SHP77 (cell line): Measurements from ENCODE around the gene CRNN.

Source experiments
- DNase-seq, 2 experiments: peaks; one replicate each; lab custom pipeline; 2025; lab: John Stamatoyannopoulos, UW

CRNN gene

DNA sequence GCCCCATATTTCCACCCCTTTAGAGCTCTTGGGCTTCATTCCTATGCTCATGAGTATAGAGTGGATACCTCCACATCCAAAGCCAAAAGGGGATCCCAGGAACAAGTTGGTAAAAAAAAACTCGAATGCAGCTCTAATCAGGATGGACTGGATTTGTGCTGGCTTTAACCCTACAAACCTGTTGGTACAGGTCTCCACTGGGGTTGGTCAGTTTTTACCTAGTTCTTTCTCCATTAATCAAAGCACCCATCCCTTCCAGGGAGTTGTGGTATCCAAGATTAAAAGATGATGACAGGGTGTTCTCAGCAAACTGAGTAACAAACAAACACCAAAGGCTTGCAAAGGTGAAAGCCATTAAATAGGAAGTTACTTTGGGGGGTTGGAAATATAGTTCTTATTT, 5.9 kb upstream of the CRNN start:
- no peak for DNase-seq

DNA sequence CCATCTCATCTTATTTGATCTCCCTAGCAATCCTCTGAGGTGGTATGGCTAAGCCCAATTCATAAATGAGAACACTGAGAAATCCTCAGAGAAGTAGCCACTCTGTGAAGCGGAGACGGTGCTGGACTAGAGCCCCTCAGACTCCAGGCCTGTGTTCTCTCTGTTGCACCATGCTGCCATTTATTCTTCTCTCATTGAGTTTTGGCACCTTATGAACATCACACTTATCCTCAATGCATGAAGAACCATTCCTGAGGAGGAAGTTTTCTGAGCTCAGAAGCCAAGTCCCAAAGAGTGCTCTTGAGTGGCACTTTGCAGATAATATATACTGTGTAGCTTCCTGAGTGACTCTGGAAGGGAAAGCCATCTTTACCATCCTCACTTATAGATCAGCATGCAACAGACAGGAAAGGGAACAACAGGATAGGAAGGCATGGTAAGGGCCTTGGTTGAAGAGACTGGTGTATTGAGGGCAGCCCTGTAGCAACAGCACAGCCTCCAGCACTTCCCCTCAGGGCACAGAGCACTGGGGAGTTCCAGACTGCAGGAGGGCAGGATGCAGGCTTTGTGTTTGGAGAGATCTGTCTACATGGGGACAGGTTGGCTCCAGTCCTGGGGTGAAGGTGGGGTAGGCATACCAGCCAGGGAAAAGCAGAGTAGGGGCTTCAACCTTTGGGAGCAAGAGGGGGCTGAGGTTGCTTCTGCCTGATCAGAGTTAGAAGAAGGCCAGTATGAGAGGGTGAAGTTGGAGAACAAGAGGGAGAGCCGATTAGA, 1.6 kb upstream of the CRNN start:
- no peak for DNase-seq

DNA sequence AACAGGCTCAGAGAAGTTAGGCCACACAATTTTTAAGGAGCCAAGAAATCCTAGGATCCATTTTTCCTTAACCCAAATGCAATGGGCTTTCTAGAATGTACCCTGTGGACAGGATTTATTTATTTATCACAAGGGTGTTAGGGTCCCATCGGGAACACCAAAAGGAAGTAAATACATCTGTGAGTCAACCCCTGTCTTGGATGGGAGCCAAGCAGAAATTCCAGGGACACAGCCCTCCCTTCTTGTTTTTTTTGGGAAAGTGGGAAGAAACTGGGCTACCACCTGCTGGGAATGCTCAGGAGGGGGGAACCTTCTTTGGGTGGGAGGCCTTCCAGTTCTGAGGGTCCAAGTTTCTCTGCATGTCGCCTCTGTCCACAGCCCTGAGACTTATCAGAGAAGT, 1.3 kb downstream of the CRNN start:
- no peak for DNase-seq

DNA sequence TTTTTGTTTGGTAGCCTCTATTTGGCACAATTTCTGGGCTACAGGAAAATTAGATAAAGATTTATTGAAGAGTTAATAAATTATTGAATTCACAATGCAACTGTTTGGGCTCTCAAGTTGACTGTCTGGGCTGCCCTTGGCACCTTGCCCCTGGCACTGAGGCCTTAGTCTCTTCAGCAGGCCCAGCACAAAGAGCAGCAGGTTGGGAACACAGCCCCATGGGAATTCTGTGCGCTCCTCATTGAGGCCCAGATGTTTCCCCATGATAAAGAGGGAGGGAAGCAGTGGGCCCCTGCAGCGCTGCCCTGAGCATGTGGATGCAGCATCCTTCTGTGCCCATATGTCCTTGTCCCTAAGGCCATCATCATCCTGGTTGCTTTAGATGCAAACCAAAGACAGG, 2.9 kb downstream of the CRNN start:
- no peak for DNase-seq

DNA sequence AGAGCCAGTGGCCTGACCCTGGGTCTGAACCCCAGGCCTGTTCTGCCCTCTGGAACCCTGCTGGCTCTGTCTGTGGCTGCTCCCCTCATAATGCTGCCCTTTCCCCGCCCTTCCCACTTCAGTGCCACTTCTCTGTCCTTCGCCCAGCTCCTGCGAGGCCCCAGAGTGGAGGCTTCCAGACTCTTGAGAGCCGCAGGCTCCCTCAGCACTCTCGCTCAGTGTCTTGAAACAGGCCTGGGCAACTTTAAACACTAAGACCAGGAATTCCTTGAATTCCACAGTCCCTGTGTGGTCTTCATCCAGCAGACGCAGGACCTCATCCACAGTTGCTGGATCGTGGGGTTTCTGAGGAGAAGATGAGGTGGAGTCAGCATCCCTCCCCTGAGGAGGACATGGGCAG, 3.5 kb downstream of the CRNN start:
- no peak for DNase-seq

DNA sequence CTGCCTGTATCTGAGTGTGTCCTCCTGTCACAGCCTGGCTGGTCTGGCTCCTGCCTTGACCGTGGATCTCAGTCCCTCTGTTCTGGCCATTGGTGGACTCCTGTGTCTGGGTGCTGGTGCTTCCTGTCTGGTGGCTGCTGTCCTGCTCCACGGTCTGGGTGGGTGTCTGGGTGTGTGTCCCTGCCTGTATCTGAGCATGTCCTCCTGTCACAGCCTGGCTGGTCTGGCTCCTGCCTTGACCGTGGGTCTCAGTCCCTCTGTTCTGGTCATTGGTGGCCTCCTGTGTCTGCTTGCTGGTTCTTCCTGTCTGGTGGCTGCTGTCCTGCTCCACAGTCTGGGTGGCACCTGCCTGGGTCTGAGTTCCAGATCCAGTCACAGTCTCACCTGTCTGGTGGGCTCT, 4.0 kb downstream of the CRNN start:
- DNase-seq = no peak

DNA sequence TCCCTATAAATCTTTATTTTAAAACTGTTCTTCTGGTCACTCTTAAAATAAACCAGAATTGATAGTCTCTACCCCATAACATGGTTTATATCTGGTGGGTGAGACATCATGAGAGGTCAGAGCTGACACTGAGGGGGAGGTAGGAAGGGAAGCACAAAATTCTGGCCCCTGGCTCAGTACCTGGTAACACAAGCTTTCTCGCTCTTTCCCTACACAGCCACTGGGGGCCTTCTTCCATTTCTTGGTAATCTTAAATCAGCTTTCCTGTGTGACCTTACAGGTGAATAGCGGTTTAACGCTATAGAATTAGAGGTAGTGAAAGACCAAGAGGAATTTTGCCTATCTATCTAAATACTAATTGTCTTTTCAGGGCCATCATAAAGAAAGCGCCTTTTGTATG, 5.4 kb downstream of the CRNN start:
- no peak for DNase-seq

DNA sequence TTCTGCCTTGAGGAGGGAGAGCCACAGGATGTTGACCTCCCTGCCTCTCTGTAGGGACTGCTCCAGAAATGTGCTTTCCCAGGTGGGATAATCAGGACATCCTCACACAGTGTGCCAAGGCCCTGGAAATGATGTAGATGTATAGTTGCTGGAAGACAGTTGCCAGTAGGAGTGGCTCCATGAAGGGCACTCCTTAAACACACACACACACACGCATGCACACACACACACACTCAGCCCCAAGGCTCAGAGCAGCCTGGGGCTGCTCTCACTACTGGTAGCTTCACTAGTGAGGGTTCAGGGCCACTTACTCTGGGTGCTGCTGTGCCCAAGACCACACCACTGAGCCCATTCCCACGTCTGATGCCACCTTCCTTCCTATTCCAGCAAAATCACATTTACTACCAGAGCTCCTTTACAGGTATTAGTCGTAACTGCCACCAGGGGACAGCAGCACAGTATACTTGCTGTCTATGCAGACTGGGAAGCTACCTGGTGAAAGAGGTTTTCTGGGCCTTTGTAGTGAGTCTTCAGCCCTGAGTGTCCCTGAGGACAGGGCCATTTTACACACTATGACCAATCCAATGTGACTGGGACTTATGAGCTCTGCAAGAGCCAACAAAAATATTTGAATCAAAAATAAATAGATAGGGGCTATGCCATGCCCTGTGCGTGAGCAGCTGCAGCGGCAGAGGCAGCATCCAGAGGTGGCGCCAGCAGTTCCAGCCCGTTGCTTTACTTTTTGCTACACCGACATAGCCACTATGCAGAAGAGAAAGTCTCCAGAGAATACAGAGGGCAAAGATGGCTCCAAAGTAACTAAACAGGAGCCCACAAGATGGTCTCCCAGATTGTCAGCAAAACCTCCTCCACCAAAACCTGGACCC, 15.0 kb downstream of the CRNN start:
- peak; percentile 15 to 63 for DNase-seq

DNA sequence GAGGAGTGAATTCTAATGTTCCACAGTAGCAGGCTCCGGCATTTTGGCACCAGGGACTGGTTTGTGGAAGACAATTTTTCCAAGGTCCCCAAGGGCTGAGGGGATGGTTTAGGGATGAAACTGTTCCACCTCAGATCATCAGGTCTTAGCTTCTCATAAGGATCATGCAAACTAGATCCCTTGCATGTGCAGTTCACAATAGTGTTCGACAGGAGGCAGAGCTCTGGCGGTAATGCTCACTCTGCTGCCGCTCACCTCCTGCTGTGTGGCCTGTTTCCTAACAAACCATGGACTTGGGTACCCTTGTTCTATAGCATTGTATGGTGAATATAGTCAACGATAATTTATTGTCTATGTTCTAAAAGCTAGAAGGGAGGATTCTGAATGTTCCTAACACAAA, 16.6 kb downstream of the CRNN start:
- DNase-seq = peak in 1 of 2 experiments; percentile 25

DNA sequence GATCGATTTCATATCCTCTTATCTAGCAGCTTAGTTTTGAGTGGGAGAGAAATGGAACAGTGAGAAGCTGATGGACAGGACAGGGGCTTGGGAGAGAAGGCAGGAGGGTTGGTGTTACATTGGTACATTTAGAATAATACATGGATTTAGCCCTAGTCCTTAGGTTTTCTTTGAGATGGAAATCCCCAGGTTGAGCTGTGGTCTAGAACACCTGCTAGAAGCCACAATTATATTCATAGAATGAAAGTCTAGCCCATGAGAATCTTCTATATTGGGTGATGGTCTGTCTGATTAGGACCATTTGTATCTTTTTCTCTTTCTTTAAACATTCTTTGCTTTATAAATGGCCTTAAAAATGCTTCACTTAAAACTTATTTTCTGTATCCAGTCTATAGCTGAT, 19.9 kb downstream of the CRNN start:
- no peak for DNase-seq

DNA sequence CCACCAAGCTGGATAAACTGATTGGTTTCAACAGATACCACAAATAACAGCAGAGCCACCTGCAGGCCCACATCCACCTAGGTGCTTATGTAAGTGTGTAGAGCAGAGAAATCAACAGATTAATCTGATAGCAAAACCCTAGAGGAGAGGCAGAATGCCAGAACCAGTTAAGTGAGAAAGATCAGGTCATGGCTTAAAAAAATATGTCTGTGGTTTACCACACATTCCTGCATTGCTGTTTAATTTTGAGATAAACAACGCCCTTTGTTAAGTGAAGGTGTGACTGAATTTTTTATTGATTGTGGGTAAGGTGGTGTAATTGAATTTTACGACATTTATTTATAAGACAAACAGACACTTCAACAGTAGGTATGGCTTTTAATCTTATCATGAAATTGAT, 21.2 kb downstream of the CRNN start:
- no peak for DNase-seq

DNA sequence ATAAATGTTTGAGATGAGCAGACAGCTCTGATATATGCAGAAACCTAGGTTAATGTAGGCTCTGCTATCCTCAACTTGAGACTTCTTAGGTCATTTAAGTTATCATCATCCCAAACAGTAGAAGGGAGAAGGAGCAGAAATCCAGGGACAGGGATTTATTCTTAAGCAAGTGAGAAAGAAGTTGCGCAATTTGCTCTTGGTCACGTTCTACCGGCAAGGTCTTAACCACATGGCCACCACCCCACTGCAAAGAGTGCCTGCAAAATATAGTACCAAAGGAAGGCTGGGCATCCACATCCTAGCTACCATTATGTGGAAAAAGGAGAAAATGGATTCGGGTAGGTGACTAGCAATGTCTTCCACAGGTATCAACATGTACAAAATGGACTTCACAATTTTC, 25.2 kb downstream of the CRNN start:
- no peak for DNase-seq

DNA sequence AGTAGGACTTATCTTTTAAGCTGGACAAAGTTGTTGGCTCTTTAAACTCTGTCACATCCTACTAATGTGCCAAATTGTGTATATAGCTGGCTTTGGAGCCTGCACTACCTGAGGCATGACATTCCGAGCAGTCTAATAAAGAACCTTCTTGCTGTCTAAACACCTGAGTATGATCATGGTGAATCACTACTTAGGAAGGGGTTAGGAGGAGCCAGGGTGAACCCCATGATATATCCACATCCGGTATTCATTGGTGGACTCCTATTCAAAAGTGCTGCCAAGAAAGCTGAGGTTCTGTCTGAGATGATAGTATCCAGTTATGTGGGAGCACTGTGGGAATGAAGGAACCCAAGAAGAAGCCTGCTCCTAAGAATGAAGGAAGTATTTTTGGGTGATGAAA, 27.1 kb downstream of the CRNN start:
- DNase-seq = no peak

DNA sequence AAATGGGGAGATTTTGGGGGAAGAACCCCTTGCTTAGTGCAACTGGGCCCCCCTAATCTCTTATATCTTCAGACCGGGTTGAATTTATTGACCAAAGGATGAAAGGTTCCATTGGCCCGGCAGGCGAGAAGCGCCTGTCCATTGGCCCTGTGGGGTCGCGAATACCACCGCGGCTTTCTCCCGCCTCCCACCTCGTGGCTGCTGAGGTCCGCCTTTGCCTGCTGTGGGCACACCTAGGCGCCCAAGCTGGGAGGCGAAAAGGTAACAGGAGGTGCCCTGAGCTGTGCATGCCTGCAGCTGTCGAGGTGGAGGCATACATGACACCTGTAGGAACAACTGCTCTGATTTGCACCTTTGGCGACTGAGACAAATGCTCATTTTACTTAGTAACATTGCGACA, 33.1 kb downstream of the CRNN start:
- no peak for DNase-seq

DNA sequence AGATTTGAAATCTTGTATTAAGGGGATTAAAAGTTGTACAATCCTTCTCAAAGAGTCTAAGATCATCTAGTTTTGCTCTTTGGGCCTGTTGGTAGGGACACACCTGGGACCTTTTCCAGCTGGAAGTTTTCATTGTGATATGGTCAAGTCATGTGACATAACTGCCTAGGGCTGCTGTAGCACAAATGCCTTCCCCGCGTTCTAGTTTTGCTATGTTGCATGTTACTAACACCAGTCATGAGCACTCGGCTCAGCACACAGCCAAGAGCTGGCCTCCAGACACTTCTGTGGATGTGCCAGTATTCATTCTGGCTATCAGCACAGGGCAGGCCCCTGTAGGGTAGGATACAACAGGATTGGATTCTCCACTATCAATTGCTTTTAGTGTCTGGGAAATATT, 39.6 kb downstream of the CRNN start:
- no peak for DNase-seq

DNA sequence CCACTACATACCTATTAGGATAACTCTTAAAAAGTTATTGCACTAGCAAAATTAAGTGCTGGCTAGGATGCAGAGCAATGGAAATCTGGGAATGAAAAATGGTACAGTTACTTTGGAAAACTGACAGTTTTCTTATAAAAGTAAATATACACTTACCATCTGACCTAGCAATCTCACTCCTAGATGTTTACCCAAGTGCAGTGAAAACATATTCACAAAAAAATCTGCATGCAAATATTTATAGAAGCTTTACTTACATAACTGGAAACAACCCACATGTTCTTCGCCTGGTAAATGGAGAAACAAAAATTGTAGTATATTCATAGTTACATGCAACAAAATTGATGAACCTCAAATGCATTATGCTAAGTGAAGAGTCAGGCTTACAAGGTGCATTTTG, 41.4 kb downstream of the CRNN start:
- no peak for DNase-seq

DNA sequence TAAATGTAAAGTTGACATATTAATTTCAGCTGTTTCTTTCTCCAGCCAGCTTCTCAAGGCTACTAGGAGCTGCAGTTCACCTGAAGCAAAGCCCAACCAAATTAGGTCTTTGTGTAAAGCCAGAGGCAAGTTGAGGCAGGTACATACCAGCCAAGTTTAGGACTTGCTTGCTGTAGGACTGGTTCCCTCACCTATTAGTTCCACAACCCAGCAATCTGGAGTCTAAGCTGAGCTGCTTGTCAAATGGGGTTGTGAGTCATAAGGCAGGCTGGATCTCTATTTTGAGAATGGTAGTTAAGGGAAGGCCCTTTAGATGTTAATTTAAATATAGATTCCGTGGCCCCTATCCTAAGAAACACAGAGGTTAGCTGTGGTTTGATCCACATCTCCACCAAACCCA, 46.6 kb downstream of the CRNN start:
- DNase-seq = no peak

DNA sequence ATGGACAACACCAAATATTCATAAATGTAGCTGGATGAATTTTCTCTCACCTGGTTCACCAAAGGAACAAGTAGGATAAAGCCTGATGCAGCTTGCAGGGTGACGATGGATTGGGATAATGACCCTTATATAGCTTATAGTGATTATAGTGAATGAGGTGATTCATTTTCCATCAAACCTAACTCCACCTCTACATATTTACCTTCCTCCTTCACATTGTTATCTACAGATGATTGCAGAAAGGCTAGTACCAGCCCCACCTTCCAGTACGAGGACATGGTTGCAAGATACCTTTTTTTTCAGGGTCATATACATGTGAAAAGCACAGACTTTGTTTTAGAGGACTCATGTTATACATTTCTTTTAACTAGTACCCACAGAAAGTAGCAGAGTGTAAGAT, 54.2 kb downstream of the CRNN start, which contains the start of gene FLG2:
FLG2 (minus strand) TSS at position 101 of the 400 bp plus-strand sequence. CDS start 1,122 bp downstream, outside the sequence.
- DNase-seq = no peak
